Stromal cell of bone marrow (primary cell): ENCODE results near the gene C6orf118.
A peak's percentile ranks its signal among the peaks of the same experiment; 100 is the strongest.

Source experiments
- DNase-seq: peaks from one replicate; pipeline ENCODE4 v3.0.0-alpha.2; 2012; ENCODE audit warnings: low read depth

C6orf118 gene

GRCh38 chr6:165308926-165309731 is at the start of gene C6orf118:
Gene C6orf118, minus strand, starts transcription at chr6:165309605. Its CDS starts 19 bp downstream, at chr6:165309586.
- peak; percentile 28 for DNase-seq

GRCh38 chr6:165345700-165346099 is 36.3 kb upstream of the C6orf118 start:
- no peak for DNase-seq

- no peak for DNase-seq
These were observed 31.1 kb upstream of the C6orf118 start for GRCh38 chr6:165340532-165340931.

GRCh38 chr6:165325609-165326008 is 16.2 kb upstream of the C6orf118 start:
- no peak for DNase-seq

- DNase-seq, result no peak
These were observed 12.2 kb upstream of the C6orf118 start for GRCh38 chr6:165321555-165322145.

GRCh38 chr6:165321150-165321549 is 11.7 kb upstream of the C6orf118 start:
- no peak for DNase-seq

- no peak for DNase-seq
These were observed 8.3 kb upstream of the C6orf118 start for GRCh38 chr6:165317723-165318122.

- no peak for DNase-seq
These were observed 2.5 kb downstream of the C6orf118 start for GRCh38 chr6:165306955-165307354.

- DNase-seq, result no peak
These were observed 7.8 kb downstream of the C6orf118 start for GRCh38 chr6:165301372-165302246.

- no peak for DNase-seq
These were observed 8.9 kb downstream of the C6orf118 start for GRCh38 chr6:165300422-165300936.

- no peak for DNase-seq
These were observed 10.5 kb downstream of the C6orf118 start for GRCh38 chr6:165298875-165299274.

GRCh38 chr6:165298402-165298801 is 11.0 kb downstream of the C6orf118 start:
- no peak for DNase-seq

- no peak for DNase-seq
These were observed 16.7 kb downstream of the C6orf118 start for GRCh38 chr6:165292657-165293056.

GRCh38 chr6:165274611-165275010 is 34.8 kb downstream of the C6orf118 start:
- no peak for DNase-seq

GRCh38 chr6:165272585-165272984 is 36.8 kb downstream of the C6orf118 start:
- no peak for DNase-seq

GRCh38 chr6:165268987-165269386 is 40.4 kb downstream of the C6orf118 start:
- DNase-seq, result no peak

GRCh38 chr6:165266621-165267020 is 42.8 kb downstream of the C6orf118 start:
- DNase-seq, result no peak

- no peak for DNase-seq
These were observed 43.2 kb downstream of the C6orf118 start for GRCh38 chr6:165266191-165266590.

GRCh38 chr6:165260462-165260861 is 48.9 kb downstream of the C6orf118 start:
- no peak for DNase-seq

- DNase-seq, result no peak
These were observed 59.6 kb downstream of the C6orf118 start for GRCh38 chr6:165249808-165250207.

- no peak for DNase-seq
These were observed 63.7 kb downstream of the C6orf118 start for GRCh38 chr6:165245701-165246100.

GRCh38 chr6:165245287-165245686 is 64.1 kb downstream of the C6orf118 start:
- peak; percentile 38 for DNase-seq
